GM12865 (cell line): Measurements from ENCODE around the gene ELOVL6.

Experiments used
- DNase-seq: peaks from one replicate; pipeline ENCODE4 v3.0.0; 2010; ENCODE audit warnings: low read depth
- H3K4me3 ChIP-seq: 2 replicates; pipeline ENCODE4 v1.5.1; 2011; ENCODE audit warnings: mild to moderate bottlenecking, low read depth, low read length, control low read depth
- TF ChIP-seq, protein P1 (sequence below): IDR thresholded peaks from 2 replicates; pipeline ENCODE4 v1.5.1; 2011; ENCODE audit warnings: low read length, control low read depth, low read depth, inconsistent platforms; ENCODE audit not compliant: insufficient read depth; ENCODE audit errors: missing control alignments

The ELOVL6 gene

DNA sequence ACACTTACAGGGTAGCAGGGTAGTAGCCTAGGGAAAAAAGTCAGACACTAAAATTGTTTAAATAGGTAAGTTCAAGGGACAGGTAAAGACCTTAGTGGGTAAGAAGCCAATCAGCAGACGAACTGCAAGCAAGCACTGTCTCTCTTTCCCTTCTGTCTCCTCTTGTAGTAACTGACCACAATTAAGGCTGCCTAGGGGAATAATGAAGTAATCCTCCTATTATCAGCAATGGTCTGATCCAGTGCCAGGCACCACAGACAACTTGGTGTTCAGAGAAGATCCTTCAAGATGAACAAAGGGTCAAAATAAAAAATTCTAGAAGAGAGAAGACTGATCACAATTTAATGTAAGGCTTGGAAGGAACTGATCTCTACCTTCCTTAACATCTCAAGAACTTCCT lies 62.9 kb downstream of the ELOVL6 start:
- H3K4me3 ChIP-seq: no peak overlapping the region
- TF ChIP-seq, protein P1, sequence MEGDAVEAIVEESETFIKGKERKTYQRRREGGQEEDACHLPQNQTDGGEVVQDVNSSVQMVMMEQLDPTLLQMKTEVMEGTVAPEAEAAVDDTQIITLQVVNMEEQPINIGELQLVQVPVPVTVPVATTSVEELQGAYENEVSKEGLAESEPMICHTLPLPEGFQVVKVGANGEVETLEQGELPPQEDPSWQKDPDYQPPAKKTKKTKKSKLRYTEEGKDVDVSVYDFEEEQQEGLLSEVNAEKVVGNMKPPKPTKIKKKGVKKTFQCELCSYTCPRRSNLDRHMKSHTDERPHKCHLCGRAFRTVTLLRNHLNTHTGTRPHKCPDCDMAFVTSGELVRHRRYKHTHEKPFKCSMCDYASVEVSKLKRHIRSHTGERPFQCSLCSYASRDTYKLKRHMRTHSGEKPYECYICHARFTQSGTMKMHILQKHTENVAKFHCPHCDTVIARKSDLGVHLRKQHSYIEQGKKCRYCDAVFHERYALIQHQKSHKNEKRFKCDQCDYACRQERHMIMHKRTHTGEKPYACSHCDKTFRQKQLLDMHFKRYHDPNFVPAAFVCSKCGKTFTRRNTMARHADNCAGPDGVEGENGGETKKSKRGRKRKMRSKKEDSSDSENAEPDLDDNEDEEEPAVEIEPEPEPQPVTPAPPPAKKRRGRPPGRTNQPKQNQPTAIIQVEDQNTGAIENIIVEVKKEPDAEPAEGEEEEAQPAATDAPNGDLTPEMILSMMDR: no peak
- DNase-seq: no peak

DNA sequence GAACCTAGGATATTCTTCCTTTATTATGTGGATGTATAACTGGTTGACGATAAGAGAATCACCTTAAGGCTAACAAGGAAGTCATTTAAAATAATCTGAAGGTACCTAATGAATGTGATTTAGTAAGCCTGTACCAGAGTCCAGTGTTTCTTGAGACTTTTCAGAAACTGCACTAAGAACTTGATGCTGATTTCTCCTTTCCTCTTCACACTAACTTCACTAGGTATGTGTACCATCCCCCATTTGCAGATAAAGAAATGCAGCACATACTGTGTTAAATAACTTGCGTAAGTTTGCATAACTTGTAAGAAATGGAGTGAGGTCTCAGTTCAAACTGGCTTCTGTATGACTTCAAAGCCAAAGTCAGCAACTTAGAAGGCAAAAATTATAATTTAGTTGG lies 63.3 kb downstream of the ELOVL6 start:
- TF ChIP-seq, protein P1: no peak
- H3K4me3 ChIP-seq: no peak overlapping the region
- no peak for DNase-seq

DNA sequence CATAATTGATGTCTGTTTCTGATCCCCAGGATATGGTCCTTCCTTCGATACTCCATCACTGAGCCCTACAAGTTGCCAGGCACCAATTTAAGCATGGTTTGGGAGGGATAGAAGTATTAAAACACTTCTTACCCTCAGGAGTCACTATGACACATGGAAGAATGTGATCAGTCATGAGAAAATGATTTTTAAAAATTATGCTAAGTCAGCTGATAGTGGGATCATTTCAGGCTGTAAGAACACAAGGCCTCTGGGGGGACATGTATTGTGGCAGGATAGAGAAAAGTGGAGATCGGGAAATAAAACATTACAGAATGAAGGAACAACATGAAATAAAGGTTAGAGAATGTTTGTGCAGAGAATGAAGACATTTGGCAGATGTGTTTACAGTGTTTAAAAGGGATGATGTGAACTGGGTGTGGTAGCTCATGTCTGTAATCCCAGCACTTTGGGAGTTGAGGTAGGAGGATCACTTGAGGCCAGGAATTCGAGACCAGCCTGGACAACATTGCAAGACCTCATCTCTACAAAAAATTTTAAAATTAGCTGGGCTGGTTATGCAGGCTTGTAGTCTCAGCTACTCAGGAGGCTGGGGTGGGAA lies 64.0 kb downstream of the ELOVL6 start:
- H3K4me3 ChIP-seq: no peak overlapping the region
- TF ChIP-seq, protein P1: no peak
- no peak for DNase-seq

DNA sequence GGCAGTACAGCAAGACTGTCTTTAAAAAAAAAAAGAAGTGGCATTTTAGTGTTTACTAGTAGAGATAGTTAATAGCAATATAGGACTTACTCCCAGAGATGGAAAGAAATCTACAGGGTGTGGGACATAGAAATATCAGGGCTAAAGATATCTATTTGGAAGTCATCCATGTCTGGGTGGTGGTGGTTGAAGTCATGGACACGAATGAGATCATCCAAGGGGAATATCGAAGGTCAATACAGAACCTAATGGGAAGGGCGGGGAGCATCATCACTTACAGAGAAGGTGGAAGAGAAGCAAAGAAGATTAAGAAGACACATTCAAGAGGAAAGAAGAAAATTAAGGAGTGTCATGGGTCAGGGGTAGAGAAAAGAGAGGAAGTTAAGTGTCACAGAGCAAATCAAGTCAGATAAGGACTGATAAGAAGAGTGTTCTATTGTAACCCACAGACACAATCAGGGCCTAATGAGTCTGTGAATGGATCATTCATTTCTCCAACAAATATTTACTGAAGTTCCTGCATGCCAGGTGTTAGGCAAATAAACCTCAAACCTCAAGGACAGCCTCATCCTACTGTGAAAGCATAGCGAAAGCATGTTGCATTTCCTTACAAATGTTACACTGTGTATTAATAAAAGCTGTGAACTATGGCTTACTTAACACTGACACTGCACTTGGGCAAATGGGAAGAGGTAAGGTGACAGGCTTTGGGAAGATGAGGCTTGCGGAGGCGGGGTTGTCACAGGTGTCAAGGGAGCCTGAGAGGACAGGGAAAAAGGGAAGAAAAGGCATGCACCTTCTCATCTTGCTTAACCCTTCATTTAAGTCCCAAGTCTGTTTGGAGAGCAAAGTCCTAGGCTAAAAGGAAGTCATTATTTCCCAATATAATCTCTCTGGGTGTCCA lies 65.3 kb downstream of the ELOVL6 start:
- TF ChIP-seq, protein P1: no peak
- H3K4me3 ChIP-seq: no peak overlapping the region
- DNase-seq: no peak

DNA sequence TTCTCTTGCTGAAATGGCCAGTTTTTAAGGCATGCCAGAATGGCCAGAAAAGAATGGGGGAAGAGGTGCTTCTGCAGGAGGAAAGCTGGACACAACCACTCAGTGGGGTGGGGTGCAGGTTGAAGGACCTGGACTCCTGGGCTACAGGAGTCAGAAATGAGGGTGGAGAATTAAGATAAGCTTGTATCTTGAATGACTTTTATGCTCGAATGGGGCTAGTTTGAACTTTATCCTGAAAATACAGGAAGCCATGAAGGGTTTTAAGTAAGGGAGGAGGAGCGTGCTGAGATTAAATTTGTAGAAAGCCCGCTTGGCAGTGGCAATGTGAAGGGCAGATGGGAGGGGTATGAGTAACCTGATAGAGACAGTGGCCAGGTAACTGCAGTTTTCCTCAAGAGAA lies 66.5 kb downstream of the ELOVL6 start:
- TF ChIP-seq, protein P1: no peak
- DNase-seq: no peak
- H3K4me3 ChIP-seq: no peak overlapping the region

DNA sequence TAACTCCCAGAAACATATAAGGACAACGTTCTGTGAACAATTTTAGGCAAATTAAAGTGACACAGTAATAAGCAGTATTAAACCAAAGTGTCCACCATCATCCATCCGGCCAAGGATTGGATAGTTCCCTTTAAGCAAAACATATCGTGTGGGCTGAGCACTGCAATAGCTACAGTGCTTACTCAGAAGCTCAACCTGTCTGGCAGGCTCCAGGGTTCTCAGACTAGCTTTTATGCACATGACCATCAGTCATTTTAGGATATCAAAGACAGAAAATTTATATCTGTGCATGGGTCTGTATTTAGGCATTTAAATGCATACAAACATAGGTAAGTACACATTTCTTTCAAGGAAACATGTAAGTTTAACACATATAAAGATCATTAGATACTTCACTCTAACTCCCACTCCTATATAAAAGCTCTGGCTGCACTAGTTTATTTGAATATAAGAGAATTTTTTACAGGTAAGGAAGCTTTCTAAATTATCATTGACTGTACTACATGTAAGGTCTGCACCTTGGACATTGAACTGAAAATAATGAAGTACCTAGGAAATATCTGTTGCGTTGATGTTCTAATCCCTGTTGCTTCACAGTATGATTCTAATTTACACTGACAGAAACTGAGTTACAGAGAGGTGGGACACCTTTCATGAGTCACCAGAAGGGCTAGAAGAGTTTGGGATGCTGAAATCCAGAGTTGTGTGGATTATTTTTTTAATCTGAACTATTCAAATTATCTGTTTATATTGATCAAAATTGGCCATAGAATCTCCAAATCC lies 67.6 kb downstream of the ELOVL6 start:
- no peak for DNase-seq
- no peak overlapping the region for H3K4me3 ChIP-seq
- TF ChIP-seq, protein P1: no peak
